ENCODE data around the gene KCNAB1. TPM values are rescaled to one million over a fixed set of nuclear protein-coding genes. Genes with fewer than 3 reads are reported as not detected.

KCNAB1 gene
- total and polyA plus RNA-seq, 12 donors = 1.4 to 5.0 (median 2.5) TPM

DNA sequence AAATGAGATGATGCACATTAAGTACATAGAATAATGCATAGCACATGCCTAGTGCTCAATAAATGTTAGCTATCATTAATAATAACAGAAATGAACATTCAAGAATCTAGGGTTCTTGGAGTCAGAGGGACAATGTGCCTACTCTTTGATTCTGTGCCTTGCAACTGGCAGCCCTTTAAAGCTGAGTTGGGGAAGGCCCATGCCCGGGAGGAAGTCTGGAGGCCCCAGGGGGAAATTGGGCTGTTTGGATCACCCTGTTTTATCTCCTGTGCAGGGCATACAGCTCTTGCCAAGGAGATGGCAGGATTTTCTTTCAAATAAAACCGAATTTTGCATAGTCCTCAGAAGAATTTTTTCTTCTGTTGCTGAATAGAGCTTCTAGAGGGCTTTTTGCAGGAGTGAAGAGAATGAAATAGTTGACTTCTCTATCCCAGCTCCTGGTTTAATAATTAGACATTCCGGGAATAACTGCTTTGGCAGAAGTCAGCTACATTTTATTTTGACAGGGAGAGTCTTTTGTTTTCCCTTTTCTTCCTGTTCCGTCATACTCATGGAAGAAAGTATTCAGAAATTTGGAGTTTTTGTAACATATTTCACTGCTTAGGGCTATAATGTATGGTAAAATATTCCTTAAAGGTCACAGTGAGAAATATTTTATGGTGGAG is 18.0 kb upstream of the KCNAB1 start:
- WGBS, 2 donors = 37 to 55% methylated on average over 4 of the region's 4 CpGs
- Histone ChIP-seq H3K4me3 (no peak overlapping the region), H3K4me1 (peaks cover 0 to 11% (median 3%) of the 10 kb centered on the region in 9 donors), H3K27me3 (no peaks in the 10 kb centered on the region), H3K9me3 (no peaks in the 10 kb centered on the region), H3K27ac (peak overlapping the region in 1 of 10 donors; percentile 3), H3K36me3 (no peaks in the 10 kb centered on the region)
- ATAC-seq = no peak
- DNase-seq = no peak
- TF ChIP-seq, protein P1, sequence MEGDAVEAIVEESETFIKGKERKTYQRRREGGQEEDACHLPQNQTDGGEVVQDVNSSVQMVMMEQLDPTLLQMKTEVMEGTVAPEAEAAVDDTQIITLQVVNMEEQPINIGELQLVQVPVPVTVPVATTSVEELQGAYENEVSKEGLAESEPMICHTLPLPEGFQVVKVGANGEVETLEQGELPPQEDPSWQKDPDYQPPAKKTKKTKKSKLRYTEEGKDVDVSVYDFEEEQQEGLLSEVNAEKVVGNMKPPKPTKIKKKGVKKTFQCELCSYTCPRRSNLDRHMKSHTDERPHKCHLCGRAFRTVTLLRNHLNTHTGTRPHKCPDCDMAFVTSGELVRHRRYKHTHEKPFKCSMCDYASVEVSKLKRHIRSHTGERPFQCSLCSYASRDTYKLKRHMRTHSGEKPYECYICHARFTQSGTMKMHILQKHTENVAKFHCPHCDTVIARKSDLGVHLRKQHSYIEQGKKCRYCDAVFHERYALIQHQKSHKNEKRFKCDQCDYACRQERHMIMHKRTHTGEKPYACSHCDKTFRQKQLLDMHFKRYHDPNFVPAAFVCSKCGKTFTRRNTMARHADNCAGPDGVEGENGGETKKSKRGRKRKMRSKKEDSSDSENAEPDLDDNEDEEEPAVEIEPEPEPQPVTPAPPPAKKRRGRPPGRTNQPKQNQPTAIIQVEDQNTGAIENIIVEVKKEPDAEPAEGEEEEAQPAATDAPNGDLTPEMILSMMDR (IDR thresholded peaks at IDR 0.05) = no peak
- intact Hi-C loops (cut with DNase I) = no loop called here

DNA sequence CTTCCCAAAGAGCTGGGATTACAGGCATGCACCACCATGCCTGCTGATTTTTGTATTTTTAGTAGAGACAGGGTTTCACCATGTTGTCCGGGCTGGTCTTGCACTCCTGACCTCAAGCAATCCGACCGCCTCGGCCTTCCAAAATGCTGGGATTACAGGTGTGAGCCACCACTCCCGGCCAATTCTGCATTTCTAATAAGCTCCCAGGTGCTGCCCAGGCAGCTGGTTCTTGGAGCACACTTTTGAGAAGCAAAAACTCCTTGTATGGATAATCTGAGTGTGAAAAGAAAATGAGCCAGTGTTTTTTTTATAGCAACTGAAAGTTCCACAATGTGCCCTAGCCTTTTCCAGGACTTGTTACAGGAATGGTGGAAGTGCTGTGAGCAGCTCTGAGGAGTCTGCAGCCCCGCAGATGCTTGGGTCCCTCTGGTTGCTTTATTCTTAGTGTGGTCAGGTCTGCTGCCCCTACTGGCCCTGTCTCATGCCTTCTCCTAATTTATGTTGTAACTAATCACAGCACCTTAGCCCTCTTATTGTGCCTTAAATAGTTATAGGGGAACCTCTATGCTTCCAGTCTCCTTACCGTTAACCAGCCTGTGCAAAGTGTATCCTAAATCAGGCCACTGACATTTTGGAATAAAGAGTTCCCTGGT is 13.5 kb upstream of the KCNAB1 start:
- Histone ChIP-seq H3K27me3 (no peaks in the 10 kb centered on the region), H3K9me3 (no peaks in the 10 kb centered on the region), H3K4me3 (no peak overlapping the region), H3K27ac (no peak overlapping the region), H3K36me3 (no peaks in the 10 kb centered on the region), H3K4me1 (peaks cover 0 to 26% (median 11%) of the 10 kb centered on the region in 9 donors)
- 80% methylated on average over 7 of the region's 7 CpGs for WGBS, 2 donors
- TF ChIP-seq, protein P1 (IDR thresholded peaks at IDR 0.05) = peak in 1 of 9 donors; percentile 12
- DNase-seq (no peak), ATAC-seq (no peak)
- intact Hi-C loops (cut with DNase I) = no loop called here

DNA sequence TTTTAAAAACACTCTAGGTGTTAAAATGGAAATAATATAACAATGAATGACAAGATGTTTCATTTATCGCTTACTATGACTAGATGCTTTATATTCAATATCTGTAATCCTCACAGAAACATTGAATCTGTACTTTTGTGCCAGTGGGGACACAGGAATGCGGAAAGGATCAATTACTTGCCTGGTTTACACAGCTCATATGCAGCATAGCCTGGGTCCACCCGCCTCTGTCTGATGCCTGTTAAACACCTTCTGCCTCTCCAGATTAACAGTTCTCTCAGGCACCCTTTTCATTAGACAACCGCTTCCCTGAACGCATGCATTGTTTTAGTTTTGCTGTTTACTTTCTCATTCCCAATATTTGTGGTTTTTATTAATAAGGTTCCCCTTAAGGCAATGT is 12.9 kb upstream of the KCNAB1 start:
- peaks cover 0 to 22% (median 10%) of the 10 kb centered on the region in 9 donors for H3K4me1 ChIP-seq
- intact Hi-C loops (cut with DNase I) = no loop called here
- no peak for ATAC-seq
- no peaks in the 10 kb centered on the region for H3K27me3 ChIP-seq
- WGBS, 2 donors = 92 to 97% methylated on average over 5 of the region's 5 CpGs
- no peak overlapping the region for H3K27ac ChIP-seq
- H3K9me3 ChIP-seq = no peaks in the 10 kb centered on the region
- no peak for DNase-seq
- TF ChIP-seq, protein P1 (IDR thresholded peaks at IDR 0.05) = no peak
- no peaks in the 10 kb centered on the region for H3K36me3 ChIP-seq
- H3K4me3 ChIP-seq = no peak overlapping the region

DNA sequence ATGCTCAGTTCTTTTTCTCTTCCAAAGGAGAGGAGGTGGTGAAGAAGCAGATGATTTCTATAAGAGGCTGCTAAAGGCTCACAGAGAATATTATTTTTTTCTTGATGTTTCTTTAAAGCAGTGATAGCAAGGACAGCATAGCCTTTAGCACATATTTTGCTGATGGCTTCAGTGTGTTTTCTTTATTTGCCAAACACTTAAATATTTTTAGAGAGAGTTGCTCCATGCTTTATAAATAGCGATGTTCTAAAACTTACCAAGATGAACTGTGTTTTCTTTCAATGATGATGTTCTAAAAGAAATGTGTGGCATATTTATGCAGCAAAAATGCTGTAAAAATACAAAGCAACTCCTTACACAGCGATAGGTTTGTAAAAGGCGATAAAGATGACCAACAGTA is 11.8 kb upstream of the KCNAB1 start:
- no peaks in the 10 kb centered on the region for H3K9me3 ChIP-seq
- 75 to 85% methylated on average over 3 of the region's 3 CpGs for WGBS, 2 donors
- no peak overlapping the region for H3K4me3 ChIP-seq
- H3K4me1 ChIP-seq = peaks cover 0 to 17% (median 10%) of the 10 kb centered on the region in 9 donors
- TF ChIP-seq, protein P1 (IDR thresholded peaks at IDR 0.05) = no peak
- DNase-seq (no peak), ATAC-seq (no peak)
- intact Hi-C loops (cut with DNase I) = no loop called here
- H3K27ac ChIP-seq = peak overlapping the region in 1 of 10 donors; percentile 11
- no peaks in the 10 kb centered on the region for H3K27me3 ChIP-seq
- H3K36me3 ChIP-seq = no peaks in the 10 kb centered on the region
